ENCODE measurements around the gene SDS.

DNA sequence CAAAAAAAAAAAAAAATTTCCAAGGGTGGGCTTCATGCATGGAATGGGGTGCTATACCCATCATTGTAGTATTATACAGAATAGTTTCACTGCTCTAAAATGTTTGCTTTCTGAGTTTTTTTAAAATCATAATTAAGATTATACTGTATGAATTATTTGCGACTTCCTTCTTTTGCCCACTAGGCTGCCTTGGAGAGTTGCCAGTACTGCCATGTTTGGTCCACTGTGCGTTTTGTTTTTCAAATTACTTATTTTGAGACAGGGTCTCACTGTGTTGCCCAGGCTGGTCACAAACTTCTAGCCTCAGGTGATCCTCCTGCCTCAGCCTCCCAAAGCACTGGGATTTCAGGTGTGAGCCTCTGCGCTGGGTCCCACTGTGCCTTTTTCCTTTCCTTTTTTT lies 25.4 kb downstream of the SDS start:
- TF ChIP-seq, protein P1, sequence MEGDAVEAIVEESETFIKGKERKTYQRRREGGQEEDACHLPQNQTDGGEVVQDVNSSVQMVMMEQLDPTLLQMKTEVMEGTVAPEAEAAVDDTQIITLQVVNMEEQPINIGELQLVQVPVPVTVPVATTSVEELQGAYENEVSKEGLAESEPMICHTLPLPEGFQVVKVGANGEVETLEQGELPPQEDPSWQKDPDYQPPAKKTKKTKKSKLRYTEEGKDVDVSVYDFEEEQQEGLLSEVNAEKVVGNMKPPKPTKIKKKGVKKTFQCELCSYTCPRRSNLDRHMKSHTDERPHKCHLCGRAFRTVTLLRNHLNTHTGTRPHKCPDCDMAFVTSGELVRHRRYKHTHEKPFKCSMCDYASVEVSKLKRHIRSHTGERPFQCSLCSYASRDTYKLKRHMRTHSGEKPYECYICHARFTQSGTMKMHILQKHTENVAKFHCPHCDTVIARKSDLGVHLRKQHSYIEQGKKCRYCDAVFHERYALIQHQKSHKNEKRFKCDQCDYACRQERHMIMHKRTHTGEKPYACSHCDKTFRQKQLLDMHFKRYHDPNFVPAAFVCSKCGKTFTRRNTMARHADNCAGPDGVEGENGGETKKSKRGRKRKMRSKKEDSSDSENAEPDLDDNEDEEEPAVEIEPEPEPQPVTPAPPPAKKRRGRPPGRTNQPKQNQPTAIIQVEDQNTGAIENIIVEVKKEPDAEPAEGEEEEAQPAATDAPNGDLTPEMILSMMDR (conservative IDR thresholded peaks at IDR 0.05), result no peak
- no peak for TF ChIP-seq EZH2 (IDR thresholded peaks at IDR 0.05; ENCODE audit: low read depth)

Data from PC-9 (cell line).